Stimulated activated CD4-positive, alpha-beta T cell treated with anti-CD3 and anti-CD28 coated beads, Interleukin-15, amount 100 ng/mL, for 1 hour (primary cell): ENCODE data around the gene PRR14L.
"Not testable (repeated sequence)": the region's sequence is repeated elsewhere in the genome, so short reads cannot be mapped to it uniquely, and the experiment has no call there.

Source experiments
- DNase-seq, 2 donors: peaks; one replicate each; pipeline ENCODE4 v3.0.0-alpha.2; 2020; ENCODE audit warnings: low read depth in 1 of 2, low spot score in 1 of 2

The PRR14L gene

DNA sequence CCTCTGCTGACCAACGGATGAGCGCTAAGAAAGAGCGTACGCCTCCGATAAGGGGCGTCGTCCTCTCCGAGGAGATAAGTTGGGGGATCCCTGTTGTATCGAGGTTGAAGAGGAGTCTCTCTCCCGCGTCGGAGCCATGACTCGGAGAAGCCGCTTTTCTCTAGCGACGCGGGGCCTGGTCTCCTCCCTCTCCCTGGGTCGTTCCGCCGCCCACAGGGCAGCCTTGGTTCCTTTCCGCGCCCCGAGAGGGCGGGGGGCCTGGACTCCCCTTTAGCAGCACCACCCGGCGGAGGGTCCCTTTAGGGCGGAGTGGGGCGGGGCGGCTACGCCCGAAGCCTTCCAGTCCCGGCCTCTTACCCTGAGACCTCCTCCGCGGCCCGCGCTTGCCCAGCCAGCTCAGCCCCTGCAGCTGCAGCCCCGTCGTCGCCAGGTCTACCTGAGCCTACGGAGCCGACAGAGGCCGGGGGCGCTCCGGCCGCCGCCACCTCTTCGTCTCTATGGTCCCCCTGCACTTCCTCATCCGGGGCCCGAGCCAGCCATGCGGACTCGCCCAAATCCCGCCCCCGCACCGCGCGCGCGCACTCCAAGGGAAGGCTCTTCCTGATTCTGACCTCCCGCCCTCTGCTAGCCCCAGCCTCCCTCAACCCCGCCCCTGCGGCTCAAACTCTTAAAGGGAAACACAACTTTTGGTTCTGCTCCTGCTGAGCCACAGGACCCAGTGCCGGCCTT, at the start of gene PRR14L:
TSS of gene PRR14L (minus strand) at position 497 of the 729 bp plus-strand sequence. CDS start 11,272 bp downstream, outside the sequence.
- peak; percentile 98 to 100 for DNase-seq

DNA sequence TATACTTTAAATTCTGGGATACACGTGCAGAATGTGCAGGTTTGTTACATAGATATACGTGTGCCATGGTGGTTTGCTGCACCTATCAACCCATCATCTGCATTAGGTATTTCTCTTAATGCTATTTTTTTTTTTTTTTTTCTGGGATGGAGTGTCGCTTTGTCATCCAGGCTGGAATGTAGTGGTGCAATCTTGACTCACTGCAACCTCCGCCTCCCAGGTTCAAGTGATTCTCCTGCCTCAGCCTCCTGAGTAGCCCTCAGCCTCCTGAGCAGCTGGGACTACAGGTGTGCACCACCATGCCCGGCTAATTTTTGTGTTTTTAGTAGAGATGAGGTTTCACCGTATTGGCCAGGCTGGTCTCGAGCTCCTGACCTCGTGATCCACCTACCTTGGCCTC, 49.4 kb upstream of the PRR14L start:
- not testable (repeated sequence) for DNase-seq

DNA sequence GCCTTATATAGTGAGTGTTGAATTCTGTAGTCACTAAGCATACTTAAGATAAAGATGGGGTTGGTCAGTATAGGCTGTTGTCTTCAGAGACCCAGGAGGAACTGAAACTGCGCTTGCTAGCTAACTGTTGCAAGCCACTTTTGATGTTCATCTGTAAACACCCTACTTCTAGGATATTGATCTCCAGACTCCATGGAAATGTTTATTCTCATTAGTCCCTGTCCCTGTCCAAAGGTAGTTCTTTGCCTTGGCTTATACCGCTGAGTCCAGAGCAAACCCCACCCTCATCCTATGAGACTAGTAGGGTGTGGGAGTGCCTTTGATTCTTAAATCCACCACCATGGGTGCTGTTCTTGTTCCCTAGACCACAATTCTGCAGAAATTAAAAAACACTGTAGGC, 40.3 kb upstream of the PRR14L start:
- DNase-seq = no peak

DNA sequence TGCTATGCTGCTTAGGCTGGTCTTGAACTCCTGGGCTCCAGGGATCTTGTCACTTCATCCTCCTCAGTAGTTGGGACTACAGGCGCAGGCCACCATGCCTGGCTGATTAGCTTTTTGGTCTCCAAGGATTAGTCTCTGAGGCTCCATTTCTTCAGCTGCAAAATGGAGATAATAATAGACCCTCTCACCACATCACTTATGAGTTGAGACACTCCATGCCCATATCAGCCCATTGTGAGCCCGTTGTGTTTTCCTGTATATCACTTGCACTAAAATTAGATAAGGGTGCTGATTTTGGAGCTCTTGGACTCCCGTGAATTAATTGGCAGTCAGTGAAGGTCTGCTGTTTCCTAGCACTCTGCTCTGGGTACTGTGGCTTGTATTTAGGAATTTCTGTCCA, 39.9 kb upstream of the PRR14L start:
- DNase-seq = no peak

DNA sequence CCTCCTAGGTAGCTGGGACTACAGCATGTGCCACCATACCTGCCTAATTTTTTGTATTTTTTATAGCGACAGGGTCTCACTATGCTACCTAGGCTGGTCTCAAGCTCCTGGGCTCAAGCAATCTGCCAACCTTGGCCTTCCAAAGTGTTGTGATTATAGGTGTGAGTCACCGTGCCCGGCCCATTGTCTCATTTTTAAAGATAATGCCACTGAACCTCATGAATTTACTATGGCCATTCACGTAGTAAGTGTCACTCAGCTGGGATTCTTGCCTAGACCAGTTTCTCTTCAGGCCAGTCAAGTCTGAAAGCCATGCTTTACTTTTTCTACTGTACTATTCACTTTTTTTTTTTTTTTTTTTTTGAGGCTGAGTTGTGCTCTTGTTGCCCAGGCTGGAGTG, 26.3 kb upstream of the PRR14L start:
- no peak for DNase-seq

DNA sequence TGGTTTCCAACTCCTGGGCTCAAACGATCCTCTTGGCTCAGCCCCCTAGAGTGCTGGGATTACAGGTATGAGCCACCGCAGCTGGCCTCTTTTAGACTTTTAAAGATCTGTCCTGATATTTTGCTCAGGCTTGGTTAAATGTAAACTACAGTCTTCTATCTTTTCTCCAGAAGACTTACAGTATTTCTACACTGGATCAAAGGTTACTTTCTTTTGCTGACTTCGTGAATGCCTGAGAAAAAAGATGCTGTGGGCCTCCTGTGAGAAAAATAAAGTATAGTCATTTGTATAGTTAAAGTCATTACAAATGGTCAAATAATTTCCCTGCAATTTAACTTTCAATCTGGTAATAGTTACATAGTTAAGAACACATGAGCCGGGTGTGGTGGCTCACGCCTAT, 23.5 kb upstream of the PRR14L start:
- no peak for DNase-seq

DNA sequence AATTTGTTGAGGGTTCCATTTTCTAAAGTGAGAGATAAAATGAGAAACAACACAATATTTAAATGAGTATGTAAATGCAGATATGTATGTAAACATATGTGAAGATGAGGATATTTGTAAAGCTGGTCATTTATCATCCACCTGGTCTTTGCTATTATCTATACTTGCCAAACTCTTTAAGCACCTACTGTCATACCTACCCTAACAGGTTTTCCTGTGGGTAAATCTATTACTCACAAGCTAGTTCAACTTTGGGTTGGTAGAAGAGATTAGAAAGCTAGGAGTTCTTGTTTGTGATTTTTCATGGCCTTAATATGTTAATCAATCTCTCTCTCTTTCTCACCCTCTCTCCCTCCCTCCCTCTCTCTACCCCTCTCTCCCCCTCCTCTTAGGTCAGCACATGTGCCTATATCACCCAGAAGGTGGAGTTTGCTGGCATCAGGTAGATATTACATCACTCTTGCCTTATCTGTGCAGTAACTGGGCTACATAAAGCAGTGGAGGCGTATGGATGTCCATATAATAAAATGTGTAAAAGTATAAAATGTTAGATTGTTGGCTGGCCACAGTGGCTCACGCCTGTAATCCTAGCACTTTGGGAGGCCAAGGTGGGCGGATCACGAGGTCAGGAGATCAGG, 18.6 kb upstream of the PRR14L start:
- DNase-seq = no peak

DNA sequence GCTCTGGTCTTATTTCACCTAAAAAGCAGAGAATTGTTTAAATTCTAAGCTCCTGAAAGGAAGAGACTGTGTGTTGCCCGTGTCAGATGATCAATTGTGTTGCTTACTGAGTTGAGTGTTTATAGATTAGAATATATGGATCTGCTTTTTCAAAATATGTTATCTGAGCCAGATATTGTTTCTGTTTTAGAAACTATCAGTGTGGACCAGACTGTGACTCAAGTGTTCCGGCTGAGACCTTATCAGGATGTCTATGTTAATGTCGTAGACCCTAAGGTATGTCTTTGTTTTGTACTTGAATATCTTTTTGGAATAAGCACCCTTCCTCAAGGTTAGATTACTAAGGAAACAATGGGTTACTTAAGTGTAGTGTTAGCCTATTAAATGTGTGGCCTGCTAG, 14.9 kb upstream of the PRR14L start:
- no peak for DNase-seq

DNA sequence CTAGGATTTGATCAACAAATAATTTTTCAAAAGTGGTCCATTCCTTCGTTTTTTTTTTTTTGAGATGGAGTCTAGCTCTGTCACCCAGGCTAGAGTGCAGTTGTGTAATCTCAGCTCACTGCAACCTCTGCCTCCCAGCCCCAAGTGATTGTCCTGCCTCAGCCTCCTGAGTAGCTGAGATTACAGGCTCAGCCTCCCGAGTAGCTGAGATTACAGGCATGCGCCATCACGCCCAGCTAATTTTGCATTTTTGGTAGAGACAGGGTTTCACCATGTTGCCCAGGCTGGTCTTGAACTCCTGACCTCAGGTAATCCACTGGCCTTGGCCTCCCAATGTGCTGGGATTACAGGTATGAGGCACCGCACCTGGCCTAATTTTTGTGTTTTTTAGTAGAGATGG, 8.9 kb upstream of the PRR14L start:
- not testable (repeated sequence) for DNase-seq

DNA sequence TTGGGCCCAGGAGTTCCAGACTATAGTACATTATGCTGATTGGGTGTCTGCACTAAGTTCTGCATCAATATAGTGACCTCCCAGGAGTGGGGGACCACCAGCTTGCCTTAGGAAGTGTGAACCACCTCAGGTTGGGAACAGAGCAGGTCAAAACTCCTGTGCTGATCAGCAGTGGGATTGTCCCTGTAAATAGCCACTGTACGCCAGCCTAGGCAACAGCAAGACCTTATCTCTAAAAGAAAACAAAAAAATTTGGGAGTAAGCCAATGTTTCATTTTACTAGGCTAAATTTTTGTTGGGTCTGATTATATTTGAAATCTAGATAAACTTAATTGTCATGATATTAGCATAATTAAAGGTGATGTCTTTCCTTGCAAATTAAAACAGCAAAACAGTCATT, 7.3 kb upstream of the PRR14L start:
- no peak for DNase-seq

DNA sequence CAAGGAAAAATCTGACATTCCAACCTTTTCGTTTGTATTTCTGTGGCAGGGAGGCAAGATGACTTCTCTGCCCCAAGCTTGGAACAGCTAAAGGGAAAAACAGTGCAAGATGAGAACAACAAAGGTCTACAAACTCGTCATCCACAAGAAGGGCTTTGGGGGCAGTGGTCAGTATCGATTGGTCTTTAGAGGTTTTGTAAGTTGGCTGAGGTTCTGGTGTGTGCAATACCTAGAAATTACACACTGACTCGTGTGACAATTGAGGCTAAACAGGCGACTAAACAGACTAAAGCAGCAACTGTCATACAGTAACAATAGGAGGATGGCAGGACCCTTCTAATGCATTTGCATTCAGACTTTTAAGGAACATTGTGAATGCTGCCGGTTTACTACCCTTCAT, 4.9 kb upstream of the PRR14L start:
- no peak for DNase-seq

DNA sequence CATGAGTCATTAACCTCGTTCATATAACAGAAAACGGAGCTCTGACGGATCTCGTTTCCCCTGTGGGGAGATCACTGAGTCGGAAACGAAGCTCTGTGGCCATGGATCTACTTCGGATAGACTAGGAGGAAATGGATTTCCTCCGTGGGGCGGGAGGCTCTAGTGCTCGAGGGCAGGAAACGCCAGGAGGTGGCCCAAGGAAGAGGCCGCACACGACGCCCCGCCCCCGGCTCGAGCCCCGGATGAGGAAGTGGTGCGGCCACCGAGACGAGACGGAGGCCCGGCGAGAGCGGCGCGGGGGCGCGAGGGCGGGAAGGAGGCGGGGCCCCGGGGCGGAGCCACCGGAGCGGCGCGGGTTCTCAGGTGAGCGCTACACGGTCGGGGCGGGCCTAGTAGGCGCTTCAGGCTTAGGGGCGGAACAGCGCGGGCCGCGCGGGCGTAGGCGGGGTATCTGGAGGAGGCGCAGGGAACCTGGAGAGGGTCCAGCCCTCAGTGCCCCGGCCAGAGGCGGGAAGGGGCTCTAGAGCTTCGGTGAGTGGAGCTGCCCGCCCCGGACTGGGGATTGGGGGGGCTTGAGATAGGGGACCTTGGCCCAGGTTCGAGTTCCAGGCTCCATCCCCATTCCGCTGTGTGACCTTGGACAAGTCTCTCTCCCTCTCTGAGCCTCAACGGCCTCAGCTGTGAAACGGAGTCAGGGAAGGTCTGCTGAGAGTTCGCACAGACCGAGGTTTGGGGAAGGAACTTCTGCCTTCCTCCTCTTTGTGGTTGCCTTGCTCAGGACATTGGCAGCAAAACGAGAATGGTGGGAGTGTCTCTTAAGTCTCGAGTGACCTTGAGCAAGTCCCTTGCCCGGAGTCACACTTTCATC, 3.9 kb upstream of the PRR14L start, which contains the start of gene DEPDC5:
TSS of gene DEPDC5 (plus strand) at position 386 of the 868 bp plus-strand sequence. CDS start 903 bp downstream, outside the sequence.
- peak; percentile 96 to 97 for DNase-seq

DNA sequence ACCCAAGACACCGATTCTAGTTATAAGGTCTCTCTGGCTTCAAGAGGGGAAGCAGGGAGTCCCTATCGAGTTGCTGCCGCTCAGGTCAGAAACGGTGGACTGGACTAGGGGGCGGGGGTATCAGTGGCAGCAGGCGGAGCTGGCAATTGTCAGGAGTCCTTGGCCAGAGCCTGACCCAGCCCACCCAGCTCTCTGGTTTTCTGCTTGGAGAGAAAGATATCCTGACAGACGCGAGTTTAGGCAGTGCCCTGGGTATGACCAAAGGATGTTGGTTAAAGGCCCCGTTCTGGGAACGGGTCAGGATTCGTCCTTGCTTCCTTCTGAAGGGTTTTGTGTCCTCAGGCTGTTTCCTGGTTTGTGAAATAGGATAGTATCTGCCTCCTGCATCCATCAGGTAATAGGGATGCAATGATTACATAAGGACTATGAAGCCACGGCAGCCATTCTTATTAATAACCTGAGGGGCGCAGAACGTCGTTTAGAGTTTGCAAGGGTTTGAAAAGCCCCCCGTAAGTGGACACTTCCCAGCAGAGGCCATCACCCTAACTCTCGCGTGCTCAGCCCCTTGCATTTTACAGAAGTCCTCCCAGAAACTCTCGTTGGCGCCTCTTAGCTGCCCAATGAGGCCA, 3.2 kb upstream of the PRR14L start:
- DNase-seq = no peak

DNA sequence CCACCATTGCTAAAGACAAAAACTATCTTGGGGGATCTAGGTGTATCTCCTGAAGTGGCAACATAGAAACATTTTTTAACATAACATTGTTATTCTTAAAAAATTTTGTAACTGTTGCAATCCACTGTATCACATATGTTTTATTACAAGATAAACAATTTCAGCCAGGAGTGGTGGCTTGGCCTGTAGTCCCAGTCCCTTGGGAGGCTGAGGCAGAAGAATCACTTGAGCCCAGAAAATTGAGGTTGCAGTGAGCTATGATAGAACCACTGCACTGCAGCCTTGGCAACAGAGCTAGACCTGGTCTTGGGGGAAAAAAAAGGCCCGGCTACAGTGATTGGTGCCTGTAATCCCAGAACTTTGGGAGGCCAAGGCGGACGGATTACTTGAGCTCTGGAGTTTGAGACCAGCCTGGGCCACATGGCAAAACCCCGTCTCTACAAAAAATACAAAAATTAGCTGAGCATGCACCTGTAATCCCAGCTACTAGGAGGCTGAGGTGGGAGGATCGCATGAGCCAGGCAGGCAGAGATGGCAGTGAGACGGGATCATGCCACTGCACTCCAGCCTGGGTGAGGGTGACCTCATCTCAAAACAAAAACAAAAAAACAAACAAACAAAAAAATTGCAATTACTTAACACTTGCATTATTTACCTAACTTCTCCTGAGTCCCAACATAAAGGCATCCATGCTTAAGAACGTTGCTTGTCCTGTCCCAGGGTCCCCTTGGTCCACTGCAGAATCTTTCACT, 2.3 kb upstream of the PRR14L start:
- no peak for DNase-seq

DNA sequence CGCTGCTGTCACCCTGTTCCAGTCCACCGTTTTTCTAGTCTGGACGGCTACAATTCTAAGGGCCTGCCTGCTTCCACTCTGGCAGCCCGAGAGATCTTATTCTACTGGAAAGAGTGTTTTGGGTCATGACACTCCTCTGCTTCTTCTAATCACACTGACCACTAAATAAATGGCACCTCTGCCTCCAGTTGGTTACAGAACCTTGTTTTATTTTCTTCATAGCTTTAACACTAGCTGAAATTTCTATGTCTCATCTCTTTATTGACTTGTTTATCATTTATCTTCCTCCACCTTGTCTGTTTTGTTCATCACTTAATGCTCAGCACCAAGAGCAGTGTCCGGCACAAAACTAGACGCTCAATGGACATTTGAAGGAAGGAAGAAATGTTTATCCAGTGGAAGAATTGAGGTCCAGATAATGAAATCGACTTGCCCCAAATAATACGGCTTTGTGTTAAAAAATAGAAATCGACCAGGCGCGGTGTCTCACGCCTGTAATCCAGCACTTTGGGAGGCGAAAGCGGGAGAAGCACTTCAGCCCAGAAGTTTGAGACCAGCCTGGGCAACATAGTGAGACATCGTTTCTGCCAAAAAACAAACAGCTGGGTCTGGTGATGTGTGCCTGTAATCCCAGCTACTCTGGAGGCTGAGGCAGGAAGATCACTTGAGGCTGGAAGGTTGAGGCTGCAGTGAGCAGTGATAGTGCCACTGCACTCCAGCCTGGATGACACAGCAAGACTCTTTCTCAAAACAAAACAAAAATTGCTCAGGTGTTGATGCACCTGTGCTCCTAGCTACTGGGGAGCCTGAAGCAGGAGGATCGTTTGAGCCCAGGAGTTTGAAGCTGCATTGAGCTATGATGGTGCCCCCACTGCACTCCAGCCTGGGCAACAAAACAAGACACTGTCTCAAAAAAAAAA, 693 bp upstream of the PRR14L start:
- no peak for DNase-seq

DNA sequence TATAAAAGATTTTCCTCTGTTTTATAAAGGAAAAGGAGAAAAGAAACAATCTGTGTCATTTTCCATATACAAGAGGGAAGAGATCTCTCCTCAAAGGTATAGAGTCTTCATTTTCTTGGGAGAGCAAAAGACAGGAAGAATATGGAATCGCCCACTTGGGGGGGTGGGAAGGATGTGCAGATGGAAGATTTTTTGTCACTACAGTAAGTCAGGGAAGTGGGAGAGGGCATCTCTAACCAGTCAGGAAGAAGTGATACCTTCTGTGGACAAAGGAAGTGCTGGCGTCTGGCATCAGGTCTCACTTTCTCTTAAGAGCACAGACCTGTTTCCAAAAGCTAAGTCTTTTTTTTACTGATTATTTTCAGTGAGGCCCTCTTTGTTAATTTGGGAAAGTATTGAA, 1.4 kb downstream of the PRR14L start:
- DNase-seq = no peak

DNA sequence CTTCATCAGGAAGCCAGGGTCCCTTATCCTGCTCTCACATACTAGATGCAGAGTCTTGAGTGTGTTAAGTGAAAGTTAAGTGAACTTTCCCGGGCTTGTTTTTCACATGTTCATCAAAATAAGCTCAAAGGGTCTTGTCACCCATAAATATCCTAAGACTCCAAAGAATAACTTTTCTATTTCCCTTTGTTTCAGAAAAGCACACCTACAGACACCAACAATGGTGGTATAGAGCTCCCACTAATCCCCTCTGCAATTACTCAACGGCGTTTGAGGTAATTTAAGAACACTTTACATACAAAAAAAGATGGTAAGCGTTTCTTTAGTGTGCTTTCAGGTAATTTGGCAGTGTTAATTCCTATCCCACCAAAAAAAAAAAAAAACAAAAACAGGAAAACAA, 2.5 kb downstream of the PRR14L start:
- no peak for DNase-seq

DNA sequence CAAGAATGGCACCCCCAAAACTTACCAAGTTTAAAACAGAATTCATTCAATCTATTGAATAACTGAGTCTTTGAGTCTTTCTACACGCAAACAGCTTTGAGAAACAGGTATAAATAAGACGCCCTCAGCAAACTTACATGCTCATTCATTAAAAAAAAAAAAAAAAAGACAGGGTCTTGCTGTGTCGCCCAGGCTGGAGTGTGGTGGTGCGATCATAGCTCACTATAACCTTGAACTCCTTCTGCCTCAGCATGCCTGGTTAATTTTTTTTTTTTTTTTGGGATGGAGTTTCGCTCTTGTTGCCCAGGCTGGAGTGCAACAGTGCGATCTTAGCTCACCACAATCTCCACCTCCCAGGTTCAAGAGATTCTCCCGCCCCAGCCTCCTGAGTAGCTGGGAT, 6.1 kb downstream of the PRR14L start:
- DNase-seq = no peak

DNA sequence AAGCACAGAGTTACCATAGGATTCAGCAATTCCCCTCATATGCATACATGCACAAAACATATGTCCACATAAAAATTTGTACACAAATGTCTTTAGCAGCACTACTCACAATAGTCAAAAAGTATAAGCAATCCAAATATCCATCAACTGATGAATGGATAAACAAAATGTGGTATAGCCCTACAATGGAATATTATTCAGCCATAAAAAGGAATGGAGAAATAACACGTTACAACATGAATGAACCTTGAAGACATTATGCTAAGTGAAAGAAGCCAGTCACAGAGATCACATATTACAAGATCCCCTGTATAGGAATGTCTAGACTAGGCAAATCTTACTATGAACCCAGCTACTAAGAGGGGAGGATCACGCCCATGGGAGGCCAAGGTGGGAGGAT, 7.2 kb downstream of the PRR14L start:
- no peak for DNase-seq

DNA sequence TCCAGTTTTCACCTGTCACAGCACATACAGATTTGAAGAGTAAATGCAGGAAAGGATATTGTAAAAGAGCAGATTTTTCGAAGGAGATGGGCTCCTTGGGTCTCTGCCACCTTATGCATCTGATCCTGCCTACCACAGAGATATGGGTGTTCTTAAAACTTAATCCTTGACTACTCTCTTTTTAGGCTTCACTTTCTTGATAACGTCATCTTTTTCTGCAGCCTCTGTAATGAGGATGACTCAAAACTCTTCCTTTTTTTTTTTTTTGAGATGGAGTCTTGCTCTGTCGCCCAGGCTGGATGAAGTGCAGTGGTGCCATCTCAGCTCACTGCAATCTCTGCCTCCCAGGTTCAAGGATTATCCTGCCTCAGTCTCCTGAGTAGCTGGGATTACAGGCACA, 7.8 kb downstream of the PRR14L start:
- no peak for DNase-seq
